HepG2 (cell line): ENCODE data around the gene AP1M1. TPM values are rescaled to one million over a fixed set of nuclear protein-coding genes. Genes with fewer than 3 reads are reported as not detected.

Experiments used
- AGO1 ChIP-seq: fragments of 200-400 bp; formaldehyde crosslinking; IDR thresholded peaks from 2 replicates; pipeline ENCODE4 v1.6.1; 2017; ENCODE audit warnings: mild to moderate bottlenecking, low read depth, low read length, moderate library complexity; ENCODE audit not compliant: poor library complexity, severe bottlenecking
- CENPX ChIP-seq: sonication (generic); formaldehyde crosslinking; IDR thresholded peaks from 2 replicates; pipeline ENCODE4 v1.9.0; 2021; ENCODE audit warnings: mild to moderate bottlenecking, missing genetic modification reagents, moderate library complexity
- HMGXB3 ChIP-seq: sonication (generic); formaldehyde crosslinking; IDR thresholded peaks from 2 replicates; pipeline ENCODE4 v1.4.0; 2020; ENCODE audit warnings: missing genetic modification reagents, borderline replicate concordance
- IKZF4 ChIP-seq: sonication (generic); formaldehyde crosslinking; IDR thresholded peaks from 2 replicates; pipeline ENCODE4 v1.5.1; 2020; ENCODE audit warnings: borderline replicate concordance, mild to moderate bottlenecking, low read depth, missing genetic modification reagents; ENCODE audit errors: not compliant biosample characterization
- KLF16 ChIP-seq, 2 experiments: sonication (generic) in 1 of 2; formaldehyde crosslinking in 1 of 2; IDR thresholded peaks; 2 replicates each; pipeline versions ENCODE4 v1.6.1 to v1.8.0; 2016 to 2023; ENCODE audit warnings: missing genetic modification reagents in 2 of 2, missing compliant biosample characterization in 1 of 2
- MXI1 ChIP-seq: IDR thresholded peaks from 3 replicates; pipeline ENCODE4 v1.6.1; 2012; ENCODE audit warnings: low read depth, low read length, inconsistent platforms, borderline replicate concordance
- NR2C2 ChIP-seq: sonication (generic); formaldehyde crosslinking; IDR thresholded peaks from 2 replicates; pipeline ENCODE4 v1.4.0; 2020; ENCODE audit warnings: missing genetic modification reagents, mild to moderate bottlenecking, moderate library complexity, borderline replicate concordance
- PAXIP1 ChIP-seq: sonication (generic); formaldehyde crosslinking; conservative IDR thresholded peaks from 2 replicates; pipeline ENCODE4 v1.4.0; 2020; ENCODE audit warnings: mild to moderate bottlenecking, missing genetic modification reagents, moderate library complexity
- PHB2 ChIP-seq: fragments of 450-650 bp; IDR thresholded peaks from 2 replicates; pipeline ENCODE4 v1.6.1; 2018; ENCODE audit not compliant: partially characterized antibody
- THAP8 ChIP-seq: sonication (generic); formaldehyde crosslinking; IDR thresholded peaks from 2 replicates; pipeline ENCODE4 v1.5.1; 2020; ENCODE audit warnings: missing genetic modification reagents, mild to moderate bottlenecking, borderline replicate concordance
- TRIM24 ChIP-seq: sonication (generic); formaldehyde crosslinking; IDR thresholded peaks from 2 replicates; pipeline ENCODE4 v1.8.0; 2022; ENCODE audit warnings: mild to moderate bottlenecking, missing genetic modification reagents
- ZMYM3 ChIP-seq: sonication (generic); formaldehyde crosslinking; IDR thresholded peaks from 2 replicates; pipeline ENCODE4 v1.5.1; 2020; ENCODE audit warnings: mild to moderate bottlenecking, missing genetic modification reagents
- ZNF121 ChIP-seq: sonication (generic); formaldehyde crosslinking; IDR thresholded peaks from 2 replicates; pipeline ENCODE4 v1.5.0; 2020; ENCODE audit warnings: mild to moderate bottlenecking, missing genetic modification reagents
- ZNF383 ChIP-seq: sonication (generic); formaldehyde crosslinking; IDR thresholded peaks from 2 replicates; pipeline ENCODE4 v1.4.0; 2020; ENCODE audit warnings: missing genetic modification reagents, mild to moderate bottlenecking, borderline replicate concordance
- ZNF580 ChIP-seq: IDR thresholded peaks from 2 replicates; pipeline ENCODE4 v1.6.1; 2016; ENCODE audit warnings: low read depth, borderline replicate concordance
- ZNF619 ChIP-seq: sonication (generic); formaldehyde crosslinking; IDR thresholded peaks from 2 replicates; pipeline ENCODE4 v1.4.0; 2020; ENCODE audit warnings: mild to moderate bottlenecking, missing genetic modification reagents
- ZNF652 ChIP-seq: IDR thresholded peaks from 2 replicates; pipeline ENCODE4 v1.6.1; 2016; ENCODE audit warnings: low read depth, borderline replicate concordance
- polyA plus RNA-seq, 8 experiments: library from polyadenylated mRNA; depleted of rRNA in 3 of 8; stranded (reverse) in 7 of 8; unstranded in 1 of 8; fragments of >200 nt; fragmentation: Illumina TruSeq in 4 of 8; extraction: Trizol in 4 of 8; gene quantifications; 2 replicates each; pipeline versions ENCODE4 v1.2.1 to v1.2.3, GENCODE V29; 2011 to 2016; ENCODE audit warnings: low read depth in 4 of 8, missing spikeins in 1 of 8, mixed read lengths in 1 of 8; ENCODE audit not compliant: insufficient read depth in 1 of 8
- total RNA-seq, 5 experiments: library from RNA; depleted of rRNA; stranded (reverse); fragments of >200 nt; fragmentation: Illumina TruSeq; extraction: Trizol; gene quantifications; 2 replicates each; pipeline ENCODE4 v1.2.3, GENCODE V29; 2016; ENCODE audit warnings: low read depth in 1 of 5

AP1M1 gene
- total and polyA plus RNA-seq, 2 of the 13 experiments (the other 11 are each of a cell fraction or from before 2014, with no cell fraction given): 34.4 to 46.1 TPM

GRCh38 chr19:16200038-16201010 is 2.6 kb downstream of the AP1M1 start (continued):
- TF ChIP-seq HMGXB3 (0 out of 2 replicates have a peak, but pooled peaks have one; percentile 48), CENPX (no peak), ZNF121 (CRISPR knock-in tag) (peak; percentile 41; the same call in 1 of the 2 replicates), THAP8 (no peak), ZNF619 (no peak), KLF16 (CRISPR knock-in tag; IDR thresholded peaks at IDR 0.05) (peak in 1 of 2 experiments; percentile 71; a peak in 1 of 4 replicates), TRIM24 (CRISPR knock-in tag) (peak; percentile 92), ZNF580 (CRISPR knock-in tag) (peak; percentile 62), AGO1 (no peak), ZMYM3 (CRISPR knock-in tag) (peak; percentile 85), MXI1 (peak; percentile 78; the same call in 2 of the 3 replicates), ZNF652 (CRISPR knock-in tag) (peak; percentile 56; the same call in 1 of the 2 replicates), NR2C2 (CRISPR knock-in tag) (peak; percentile 61; the same call in 1 of the 2 replicates), ZNF383 (CRISPR knock-in tag) (no peak), PHB2 (no peak), IKZF4 (CRISPR knock-in tag) (no peak), PAXIP1 (CRISPR knock-in tag) (peak; percentile 93)
